Testis (tissue), 2 donors: Measurements from ENCODE around the gene MRPL30.

Experiments
- POLR2A ChIP-seq: fragments of 450-650 bp; IDR thresholded peaks from one replicate; pipeline ENCODE4 v1.6.1; 2017; ENCODE audit warnings: antibody characterized with exemption, mild to moderate bottlenecking, moderate library complexity
- TF ChIP-seq, protein P1 (sequence below), 3 experiments: fragments of 450-650 bp in 2 of 3; fragments of 200-600 bp in 1 of 3; sonication (generic) in 1 of 3; IDR thresholded peaks; one replicate each; pipeline ENCODE4 v1.5.1; 2016 to 2019; ENCODE audit warnings: antibody characterized with exemption in 3 of 3, mild to moderate bottlenecking in 2 of 3, moderate library complexity in 1 of 3

DNA sequence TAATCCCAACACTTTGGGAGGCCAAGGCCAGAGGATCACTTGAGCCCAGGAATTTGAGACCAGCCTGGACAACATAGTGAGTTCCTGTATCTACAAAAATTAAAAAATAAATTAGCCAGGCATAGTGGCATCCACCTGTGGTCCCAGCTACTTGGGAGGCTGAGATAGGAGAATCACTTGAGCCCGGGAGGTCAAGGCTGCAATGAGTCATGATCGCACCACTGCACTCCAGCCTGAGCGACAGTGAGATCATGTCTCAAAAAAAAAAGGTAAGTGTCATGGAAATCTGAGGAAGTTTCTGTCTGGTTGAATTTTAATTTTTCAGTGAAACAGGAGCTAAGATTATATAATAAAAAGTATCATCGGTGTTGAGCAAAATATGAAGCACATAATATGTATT, 42.0 kb upstream of the MRPL30 start:
- TF ChIP-seq, protein P1, sequence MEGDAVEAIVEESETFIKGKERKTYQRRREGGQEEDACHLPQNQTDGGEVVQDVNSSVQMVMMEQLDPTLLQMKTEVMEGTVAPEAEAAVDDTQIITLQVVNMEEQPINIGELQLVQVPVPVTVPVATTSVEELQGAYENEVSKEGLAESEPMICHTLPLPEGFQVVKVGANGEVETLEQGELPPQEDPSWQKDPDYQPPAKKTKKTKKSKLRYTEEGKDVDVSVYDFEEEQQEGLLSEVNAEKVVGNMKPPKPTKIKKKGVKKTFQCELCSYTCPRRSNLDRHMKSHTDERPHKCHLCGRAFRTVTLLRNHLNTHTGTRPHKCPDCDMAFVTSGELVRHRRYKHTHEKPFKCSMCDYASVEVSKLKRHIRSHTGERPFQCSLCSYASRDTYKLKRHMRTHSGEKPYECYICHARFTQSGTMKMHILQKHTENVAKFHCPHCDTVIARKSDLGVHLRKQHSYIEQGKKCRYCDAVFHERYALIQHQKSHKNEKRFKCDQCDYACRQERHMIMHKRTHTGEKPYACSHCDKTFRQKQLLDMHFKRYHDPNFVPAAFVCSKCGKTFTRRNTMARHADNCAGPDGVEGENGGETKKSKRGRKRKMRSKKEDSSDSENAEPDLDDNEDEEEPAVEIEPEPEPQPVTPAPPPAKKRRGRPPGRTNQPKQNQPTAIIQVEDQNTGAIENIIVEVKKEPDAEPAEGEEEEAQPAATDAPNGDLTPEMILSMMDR (IDR thresholded peaks at IDR 0.05), result no peak
- TF ChIP-seq POLR2A, result no peak
